SJCRH30 (cell line): Measurements from ENCODE around the gene GLT6D1. TPM values are rescaled to one million over a fixed set of nuclear protein-coding genes. Genes with fewer than 3 reads are reported as not detected.
A peak's percentile ranks its signal among the peaks of the same experiment; 100 is the strongest.

Experiments used
- DNase-seq, 2 experiments: peaks; one replicate each; pipeline ENCODE4 v3.0.0-alpha.2; 2015 to 2020
- H3K27ac ChIP-seq: fragments of 250-450 bp; sonication (Bioruptor Pico); 2 replicates; pipeline ENCODE4 v1.5.1; 2020; ENCODE audit warnings: mild to moderate bottlenecking, moderate library complexity
- H3K27me3 ChIP-seq: fragments of 250-450 bp; sonication (Bioruptor Pico); 2 replicates; pipeline ENCODE4 v1.5.1; 2020; ENCODE audit warnings: mild to moderate bottlenecking, moderate library complexity
- H3K36me3 ChIP-seq: fragments of 250-450 bp; sonication (Bioruptor Pico); 2 replicates; pipeline ENCODE4 v1.5.1; 2020; ENCODE audit warnings: mild to moderate bottlenecking, moderate library complexity
- H3K4me1 ChIP-seq: fragments of 250-450 bp; sonication (Bioruptor Pico); 2 replicates; pipeline ENCODE4 v1.5.1; 2020; ENCODE audit warnings: mild to moderate bottlenecking, moderate library complexity
- H3K4me3 ChIP-seq: fragments of 250-450 bp; sonication (Bioruptor Pico); 2 replicates; pipeline ENCODE4 v1.5.1; 2020; ENCODE audit warnings: mild to moderate bottlenecking, moderate library complexity
- H3K9me3 ChIP-seq: fragments of 250-450 bp; sonication (Bioruptor Pico); replicated peaks from 2 replicates; pipeline ENCODE4 v1.5.1; 2020; ENCODE audit warnings: mild to moderate bottlenecking, moderate library complexity
- total RNA-seq: library from RNA; depleted of rRNA; stranded (reverse); fragments of >200 nt; shearing (Covaris generic); gene quantifications from 2 replicates; pipeline ENCODE4 v1.2.3, GENCODE V29; 2014

Gene GLT6D1
- total RNA-seq, 1 experiment from 2014 or later, result not detected

- Histone ChIP-seq H3K27me3 (peaks cover 19% of the 10 kb centered on the region), H3K27ac (no peak overlapping the region), H3K36me3 (no peaks in the 10 kb centered on the region), H3K4me3 (no peak overlapping the region), H3K4me1 (no peaks in the 10 kb centered on the region), H3K9me3 (peaks cover 6% of the 10 kb centered on the region; the same call in 1 of the 2 replicates)
- DNase-seq, result no peak
Observed at GRCh38 chr9:135622415-135623020, 16.8 kb downstream of the GLT6D1 start.

GRCh38 chr9:135620558-135620957 lies 18.8 kb downstream of the GLT6D1 start:
- Histone ChIP-seq H3K4me3 (no peak overlapping the region), H3K9me3 (no peaks in the 10 kb centered on the region), H3K36me3 (no peaks in the 10 kb centered on the region), H3K27me3 (peaks cover 28% of the 10 kb centered on the region), H3K4me1 (no peaks in the 10 kb centered on the region), H3K27ac (no peak overlapping the region)
- DNase-seq, result no peak

GRCh38 chr9:135619599-135619886 lies 19.8 kb downstream of the GLT6D1 start:
- H3K9me3 ChIP-seq, result no peaks in the 10 kb centered on the region
- DNase-seq, result no peak

GRCh38 chr9:135618866-135619598 lies 20.3 kb downstream of the GLT6D1 start:
- Histone ChIP-seq H3K4me1 (no peaks in the 10 kb centered on the region), H3K9me3 (no peaks in the 10 kb centered on the region), H3K27me3 (peaks cover 40% of the 10 kb centered on the region), H3K36me3 (no peaks in the 10 kb centered on the region), H3K4me3 (no peak overlapping the region), H3K27ac (no peak overlapping the region)
- no peak for DNase-seq

More at GRCh38 chr9:135619599-135619886, 19.8 kb downstream of the GLT6D1 start:
- Histone ChIP-seq H3K4me3 (no peak overlapping the region), H3K36me3 (no peaks in the 10 kb centered on the region), H3K27me3 (peaks cover 38% of the 10 kb centered on the region), H3K4me1 (no peaks in the 10 kb centered on the region), H3K27ac (no peak overlapping the region)

- Histone ChIP-seq H3K4me1 (no peaks in the 10 kb centered on the region), H3K36me3 (no peaks in the 10 kb centered on the region), H3K27ac (no peak overlapping the region), H3K4me3 (no peak overlapping the region), H3K27me3 (peaks cover 43% of the 10 kb centered on the region), H3K9me3 (no peaks in the 10 kb centered on the region)
- DNase-seq, result no peak
Observed at GRCh38 chr9:135617991-135618411, 21.3 kb downstream of the GLT6D1 start.

- DNase-seq, result no peak
Observed at GRCh38 chr9:135617538-135617900, 21.8 kb downstream of the GLT6D1 start.

GRCh38 chr9:135616619-135617537 lies 22.5 kb downstream of the GLT6D1 start:
- Histone ChIP-seq H3K36me3 (no peaks in the 10 kb centered on the region), H3K9me3 (no peaks in the 10 kb centered on the region), H3K4me3 (no peak overlapping the region), H3K4me1 (no peaks in the 10 kb centered on the region), H3K27me3 (peaks cover 37% of the 10 kb centered on the region), H3K27ac (no peak overlapping the region)
- DNase-seq, result no peak

More at GRCh38 chr9:135617538-135617900, 21.8 kb downstream of the GLT6D1 start:
- no peak overlapping the region for H3K4me3 ChIP-seq
- H3K36me3 ChIP-seq, result no peaks in the 10 kb centered on the region
- no peaks in the 10 kb centered on the region for H3K9me3 ChIP-seq
- no peaks in the 10 kb centered on the region for H3K4me1 ChIP-seq
- no peak overlapping the region for H3K27ac ChIP-seq
- peaks cover 41% of the 10 kb centered on the region for H3K27me3 ChIP-seq

GRCh38 chr9:135615666-135616618 lies 23.4 kb downstream of the GLT6D1 start:
- Histone ChIP-seq H3K27ac (no peak overlapping the region), H3K36me3 (no peaks in the 10 kb centered on the region), H3K4me1 (no peaks in the 10 kb centered on the region), H3K27me3 (peaks cover 31% of the 10 kb centered on the region), H3K4me3 (no peak overlapping the region), H3K9me3 (no peaks in the 10 kb centered on the region)
- DNase-seq, result peak in 1 of 2 experiments; percentile 6

GRCh38 chr9:135614821-135615665 lies 24.3 kb downstream of the GLT6D1 start:
- H3K4me1 ChIP-seq, result no peaks in the 10 kb centered on the region
- H3K4me3 ChIP-seq, result no peak overlapping the region
- H3K27me3 ChIP-seq, result peaks cover 31% of the 10 kb centered on the region
- H3K36me3 ChIP-seq, result no peaks in the 10 kb centered on the region
- no peaks in the 10 kb centered on the region for H3K9me3 ChIP-seq
- no peak overlapping the region for H3K27ac ChIP-seq
- no peak for DNase-seq

GRCh38 chr9:135613946-135614805 lies 25.2 kb downstream of the GLT6D1 start:
- no peak overlapping the region for H3K27ac ChIP-seq
- peaks cover 28% of the 10 kb centered on the region for H3K27me3 ChIP-seq
- DNase-seq, result no peak
- H3K4me3 ChIP-seq, result no peak overlapping the region
- no peaks in the 10 kb centered on the region for H3K9me3 ChIP-seq
- no peaks in the 10 kb centered on the region for H3K36me3 ChIP-seq
- no peaks in the 10 kb centered on the region for H3K4me1 ChIP-seq

GRCh38 chr9:135612981-135613910 lies 26.1 kb downstream of the GLT6D1 start:
- Histone ChIP-seq H3K9me3 (no peaks in the 10 kb centered on the region), H3K4me3 (no peak overlapping the region), H3K27ac (no peak overlapping the region), H3K36me3 (no peaks in the 10 kb centered on the region), H3K4me1 (no peaks in the 10 kb centered on the region), H3K27me3 (peaks cover 24% of the 10 kb centered on the region)
- no peak for DNase-seq

GRCh38 chr9:135612437-135612836 lies 26.9 kb downstream of the GLT6D1 start:
- H3K36me3 ChIP-seq, result no peaks in the 10 kb centered on the region
- no peaks in the 10 kb centered on the region for H3K9me3 ChIP-seq
- no peaks in the 10 kb centered on the region for H3K4me1 ChIP-seq
- H3K27me3 ChIP-seq, result peaks cover 24% of the 10 kb centered on the region
- no peak overlapping the region for H3K4me3 ChIP-seq
- H3K27ac ChIP-seq, result no peak overlapping the region
- DNase-seq, result no peak
